MG63 (cell line): ENCODE data around the gene PUM2. TPM values are rescaled to one million over a fixed set of nuclear protein-coding genes. Genes with fewer than 3 reads are reported as not detected.

Experiments
- DNase-seq: peaks from one replicate; pipeline ENCODE4 v3.0.0-alpha.2; 2020
- H3K27me3 ChIP-seq: fragments of 250-450 bp; sonication (Bioruptor Pico); 2 replicates; pipeline ENCODE4 v1.5.1; 2020; ENCODE audit warnings: mild to moderate bottlenecking, moderate library complexity
- H3K36me3 ChIP-seq: fragments of 250-450 bp; sonication (Bioruptor Pico); 2 replicates; pipeline ENCODE4 v1.5.1; 2020; ENCODE audit warnings: mild to moderate bottlenecking, moderate library complexity
- H3K4me3 ChIP-seq: fragments of 250-450 bp; sonication (Bioruptor Pico); 2 replicates; pipeline ENCODE4 v1.5.1; 2020; ENCODE audit warnings: mild to moderate bottlenecking, moderate library complexity
- H3K9me3 ChIP-seq: fragments of 250-450 bp; sonication (Bioruptor Pico); 2 replicates; pipeline ENCODE4 v1.5.1; 2020; ENCODE audit warnings: mild to moderate bottlenecking, moderate library complexity
- total RNA-seq: library from RNA; depleted of rRNA; stranded (reverse); fragments of >200 nt; shearing (Covaris generic); gene quantifications from 2 replicates; pipeline ENCODE4 v1.2.3, GENCODE V29; 2014; ENCODE audit warnings: low replicate concordance

PUM2 gene
- total RNA-seq, 1 experiment from 2014 or later: 27.2 TPM

GRCh38 chr2:20218331-20219320 lies 132.0 kb downstream of the PUM2 start:
- DNase-seq: no peak
- H3K9me3 ChIP-seq: no peaks in the 10 kb centered on the region

GRCh38 chr2:20217041-20217970 lies 133.3 kb downstream of the PUM2 start:
- H3K9me3 ChIP-seq: no peaks in the 10 kb centered on the region
- no peak overlapping the region for H3K4me3 ChIP-seq
- no peaks in the 10 kb centered on the region for H3K27me3 ChIP-seq
- H3K36me3 ChIP-seq: no peaks in the 10 kb centered on the region; the same call in 1 of the 2 replicates
- peak; percentile 41 for DNase-seq

More at GRCh38 chr2:20218331-20219320, 132.0 kb downstream of the PUM2 start:
- Histone ChIP-seq H3K36me3 (no peaks in the 10 kb centered on the region; the same call in 1 of the 2 replicates), H3K4me3 (no peak overlapping the region), H3K27me3 (no peaks in the 10 kb centered on the region)

GRCh38 chr2:20216130-20217025 lies 134.3 kb downstream of the PUM2 start:
- Histone ChIP-seq H3K36me3 (no peaks in the 10 kb centered on the region), H3K9me3 (no peaks in the 10 kb centered on the region), H3K4me3 (no peak overlapping the region), H3K27me3 (no peaks in the 10 kb centered on the region)
- DNase-seq: no peak

DNA sequence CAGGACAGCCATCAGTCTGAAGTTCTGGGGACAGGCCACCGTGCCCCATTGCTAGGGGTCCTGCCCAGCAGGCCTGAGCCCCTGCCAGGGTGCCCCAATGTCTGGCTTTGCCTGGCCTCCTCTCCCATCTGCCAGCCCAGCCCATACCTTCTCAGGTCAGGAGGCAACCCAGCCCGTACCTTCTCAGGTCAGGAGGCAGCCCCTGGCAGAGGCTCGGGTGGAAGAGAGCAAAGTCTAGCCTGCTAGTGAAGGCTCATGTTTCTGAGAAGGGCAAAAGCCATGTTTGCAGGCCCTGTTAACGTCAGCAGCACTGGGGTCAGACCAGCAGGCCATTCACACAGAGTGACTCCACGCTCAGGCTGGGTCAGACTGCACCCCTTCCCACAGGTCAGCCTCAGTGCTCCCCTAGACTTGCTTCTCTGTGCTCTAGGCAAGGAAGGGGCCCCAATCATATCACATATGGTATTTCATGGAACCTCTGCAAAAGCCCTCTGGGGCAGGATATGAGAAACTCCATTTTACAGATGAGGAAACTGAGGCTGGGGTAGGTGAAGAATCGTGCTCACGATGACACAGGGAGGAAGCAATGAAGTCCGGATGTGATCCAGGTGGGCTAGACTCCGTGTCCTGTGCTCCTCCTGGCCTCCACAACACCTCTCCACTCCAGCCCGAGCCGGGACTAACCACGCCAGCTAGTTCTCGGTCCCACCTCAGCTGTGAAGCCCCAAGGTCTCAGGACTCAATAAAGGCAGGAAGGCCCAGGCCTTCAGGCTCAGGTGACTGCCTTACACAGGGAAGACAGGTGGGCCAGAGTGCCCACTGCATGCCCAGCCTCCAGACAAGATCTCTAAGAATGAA lies 135.2 kb downstream of the PUM2 start:
- no peaks in the 10 kb centered on the region for H3K9me3 ChIP-seq
- no peaks in the 10 kb centered on the region for H3K27me3 ChIP-seq
- H3K4me3 ChIP-seq: no peak overlapping the region
- no peaks in the 10 kb centered on the region for H3K36me3 ChIP-seq
- DNase-seq: no peak

DNA sequence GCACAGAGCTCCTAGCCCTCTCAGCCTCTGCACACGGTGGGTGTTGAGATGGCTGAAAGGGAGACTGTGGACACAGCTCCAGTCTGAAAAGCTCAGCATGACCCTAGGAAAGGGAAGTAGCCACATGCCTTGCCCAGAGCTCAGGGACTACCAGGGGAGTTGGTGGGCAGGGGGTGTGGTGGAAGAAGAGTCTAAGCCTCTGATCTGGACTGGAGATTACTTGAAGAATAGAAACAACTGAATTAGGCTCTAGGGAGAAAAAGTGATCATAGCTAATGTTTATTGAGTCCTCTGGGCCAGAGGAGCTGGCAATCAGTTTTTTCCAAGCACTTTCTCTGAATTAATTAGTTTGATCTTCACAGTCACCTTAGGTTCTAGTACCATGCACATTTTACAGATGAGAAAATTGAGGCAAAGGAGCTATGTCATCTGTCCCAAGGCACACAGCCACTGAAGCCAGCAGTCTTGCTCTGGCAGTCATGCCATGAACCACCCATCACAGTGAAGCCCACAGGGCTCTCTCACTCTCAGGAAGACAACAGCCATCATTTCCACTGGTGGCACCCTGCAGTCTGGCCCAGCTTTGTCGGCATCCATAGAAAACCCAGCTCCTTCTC lies 136.0 kb downstream of the PUM2 start:
- Histone ChIP-seq H3K36me3 (no peaks in the 10 kb centered on the region), H3K9me3 (no peaks in the 10 kb centered on the region), H3K27me3 (no peaks in the 10 kb centered on the region), H3K4me3 (no peak overlapping the region)
- no peak for DNase-seq

GRCh38 chr2:20213651-20214565 lies 136.7 kb downstream of the PUM2 start:
- Histone ChIP-seq H3K36me3 (no peaks in the 10 kb centered on the region), H3K9me3 (no peaks in the 10 kb centered on the region), H3K27me3 (no peaks in the 10 kb centered on the region), H3K4me3 (no peak overlapping the region)
- DNase-seq: no peak

- no peaks in the 10 kb centered on the region for H3K36me3 ChIP-seq
- H3K27me3 ChIP-seq: no peaks in the 10 kb centered on the region
- no peak overlapping the region for H3K4me3 ChIP-seq
- no peaks in the 10 kb centered on the region for H3K9me3 ChIP-seq
- peak; percentile 45 for DNase-seq
Observed at GRCh38 chr2:20212871-20213503, 137.7 kb downstream of the PUM2 start.

- peak; percentile 33 for DNase-seq
- no peaks in the 10 kb centered on the region for H3K36me3 ChIP-seq
- no peaks in the 10 kb centered on the region for H3K27me3 ChIP-seq
- H3K9me3 ChIP-seq: no peaks in the 10 kb centered on the region
- no peak overlapping the region for H3K4me3 ChIP-seq
Observed at GRCh38 chr2:20212459-20212870, 138.2 kb downstream of the PUM2 start.

DNA sequence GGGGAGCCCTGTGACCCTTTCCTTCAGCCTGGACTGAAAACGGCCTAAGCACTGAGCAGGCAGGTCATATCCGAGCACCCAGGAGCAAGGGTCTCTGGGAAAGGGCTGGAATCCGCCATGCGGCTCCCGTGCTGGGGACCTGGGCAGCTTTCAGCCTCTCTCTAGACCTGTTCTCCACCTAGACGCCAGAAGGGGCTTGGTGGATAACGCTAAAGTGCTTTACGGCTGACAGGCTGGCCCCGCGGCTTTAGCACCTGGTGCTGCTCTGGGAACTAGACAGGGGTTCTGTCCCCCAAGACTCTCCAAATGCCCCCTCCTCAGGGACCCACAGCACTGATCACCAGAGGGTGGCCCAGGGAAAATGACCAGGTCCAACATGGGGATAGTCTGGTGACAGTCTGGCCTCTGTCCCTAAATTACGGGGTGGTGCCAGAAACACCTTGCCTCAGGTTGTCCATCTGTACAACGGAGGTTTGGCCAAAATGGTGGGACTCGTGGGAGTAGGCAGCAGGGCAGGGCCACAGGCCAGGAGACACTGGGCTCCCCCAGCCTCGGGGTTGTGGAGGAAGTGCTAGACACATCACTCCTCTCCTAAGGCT lies 138.7 kb downstream of the PUM2 start:
- H3K4me3 ChIP-seq: no peak overlapping the region
- no peak for DNase-seq
- no peaks in the 10 kb centered on the region for H3K27me3 ChIP-seq
- H3K9me3 ChIP-seq: no peaks in the 10 kb centered on the region
- no peaks in the 10 kb centered on the region for H3K36me3 ChIP-seq

DNA sequence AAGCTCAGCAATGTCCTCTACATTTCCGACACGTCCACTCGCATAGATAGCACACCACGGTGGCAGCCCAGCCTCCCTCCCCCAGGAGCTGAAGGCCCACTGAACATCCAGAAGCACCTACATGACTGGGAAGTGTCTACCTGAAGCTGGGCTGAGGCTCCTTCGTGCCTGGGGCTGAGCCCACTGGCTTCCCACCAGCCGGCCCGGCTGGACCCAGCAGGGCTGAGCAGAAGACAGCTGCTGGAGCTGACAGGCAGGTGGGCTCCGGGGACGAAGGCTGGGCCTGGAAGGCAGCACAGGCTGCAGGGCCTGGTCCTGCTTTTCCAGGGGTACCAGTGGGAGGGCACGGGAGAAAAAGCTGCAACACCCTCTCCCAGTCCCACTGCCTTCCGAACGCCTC lies 139.2 kb downstream of the PUM2 start:
- DNase-seq: no peak
- H3K27me3 ChIP-seq: no peaks in the 10 kb centered on the region
- H3K4me3 ChIP-seq: no peak overlapping the region
- H3K36me3 ChIP-seq: no peaks in the 10 kb centered on the region
- H3K9me3 ChIP-seq: no peaks in the 10 kb centered on the region

GRCh38 chr2:20210462-20210861 lies 140.2 kb downstream of the PUM2 start:
- DNase-seq: no peak
- H3K27me3 ChIP-seq: no peaks in the 10 kb centered on the region
- no peaks in the 10 kb centered on the region for H3K36me3 ChIP-seq
- no peaks in the 10 kb centered on the region for H3K9me3 ChIP-seq
- no peak overlapping the region for H3K4me3 ChIP-seq

GRCh38 chr2:20209373-20210109 lies 141.1 kb downstream of the PUM2 start:
- no peaks in the 10 kb centered on the region for H3K36me3 ChIP-seq
- DNase-seq: peak; percentile 48

DNA sequence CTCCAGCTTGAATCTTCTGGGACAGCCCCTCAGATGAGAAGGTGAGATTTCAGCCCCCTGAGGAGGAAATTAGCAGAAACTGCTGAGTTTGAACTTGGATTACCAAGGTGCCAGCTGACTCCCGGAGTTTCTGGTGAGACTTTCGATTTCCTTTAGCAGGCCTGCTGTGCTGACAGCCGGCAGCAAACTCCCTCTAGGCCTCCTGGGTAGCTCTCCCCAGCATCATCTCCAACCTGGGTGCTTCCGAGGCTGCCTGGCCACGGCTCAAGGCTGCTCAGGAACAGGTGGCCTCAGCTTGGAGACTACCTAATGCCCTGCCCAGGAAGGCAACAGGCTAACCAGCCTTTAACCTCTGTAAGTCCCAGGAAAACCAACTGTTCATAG lies 142.2 kb downstream of the PUM2 start:
- DNase-seq: no peak
- no peak overlapping the region for H3K4me3 ChIP-seq
- H3K27me3 ChIP-seq: no peaks in the 10 kb centered on the region
- no peaks in the 10 kb centered on the region for H3K9me3 ChIP-seq
- H3K36me3 ChIP-seq: no peaks in the 10 kb centered on the region

More at GRCh38 chr2:20209373-20210109, 141.1 kb downstream of the PUM2 start:
- no peak overlapping the region for H3K4me3 ChIP-seq
- H3K9me3 ChIP-seq: no peaks in the 10 kb centered on the region
- no peaks in the 10 kb centered on the region for H3K27me3 ChIP-seq
